Left lung (tissue), 10 donors: ENCODE measurements around the gene SF3A1. TPM values are rescaled to one million over a fixed set of nuclear protein-coding genes. Genes with fewer than 3 reads are reported as not detected.
A peak's percentile ranks its signal among the peaks of the same experiment; 100 is the strongest.

Experiments used
- ATAC-seq: fragments of 200-7000 bp; cut with Tn5 transposase; one replicate; pipeline ENCODE4 v1.9.1; 2020; ENCODE audit warnings: moderate library complexity
- DNase-seq, 4 donors: peaks; one replicate each; pipeline ENCODE4 v3.0.0-alpha.2; 2013 to 2020
- H3K27ac ChIP-seq, 2 donors: fragments of 200-600 bp; sonication (generic) in 1 of 2; one replicate each; pipeline versions ENCODE4 v1.5.0 to v1.8.0; 2020 to 2021
- H3K27me3 ChIP-seq, 2 donors: fragments of 200-600 bp; sonication (generic) in 1 of 2; one replicate each; pipeline versions ENCODE4 v1.5.0 to v1.8.0; 2020 to 2021
- H3K36me3 ChIP-seq, 2 donors: fragments of 200-600 bp; sonication (generic) in 1 of 2; one replicate each; pipeline versions ENCODE4 v1.5.0 to v1.8.0; 2020 to 2021
- H3K4me1 ChIP-seq, 2 donors: fragments of 200-600 bp; one replicate each; pipeline ENCODE4 v1.8.0; 2021
- H3K4me3 ChIP-seq, 2 donors: fragments of 200-600 bp; sonication (generic) in 1 of 2; one replicate each; pipeline versions ENCODE4 v1.5.0 to v1.8.0; 2020 to 2021; ENCODE audit warnings: mild to moderate bottlenecking in 1 of 2
- H3K9me3 ChIP-seq, 2 donors: fragments of 200-600 bp; sonication (generic) in 1 of 2; one replicate each; pipeline versions ENCODE4 v1.5.0 to v1.8.0; 2020 to 2021
- intact Hi-C, 2 donors: fragments of 100-400 bp; cut with DNase I; formaldehyde crosslinking; loops; one replicate each; pipeline versions ENCODE4 v1.11.2 to v1.14.2; 2022
- polyA plus RNA-seq, 6 donors: library from polyadenylated mRNA; unstranded; fragments of 120-200 nt; gene quantifications; one replicate each; pipeline ENCODE4 v1.2.1, GENCODE V29; 2013; ENCODE audit not compliant: insufficient read length in 6 of 6
- total RNA-seq, 2 donors: library from RNA; stranded (reverse); fragmentation: NEBNext Ultra II Directional; extraction: Animal tissue kit (Norgen Biotek cat#: 25700); gene quantifications; one replicate each; pipeline ENCODE4 v1.2.1, GENCODE V29; 2021
- TF ChIP-seq, protein P1 (sequence below), 2 donors: fragments of 200-600 bp; sonication (generic) in 1 of 2; IDR thresholded peaks; one replicate each; pipeline versions ENCODE4 v1.5.0 to v1.8.0; 2021; ENCODE audit warnings: antibody characterized with exemption in 2 of 2
- donor health status: DM: no; HTN: yes; CAD: no.
- donor health status: DM: no; HTN: no; CAD: no.

The SF3A1 gene
- total and polyA plus RNA-seq, 8 donors: 119 to 154 (median 137) TPM

DNA sequence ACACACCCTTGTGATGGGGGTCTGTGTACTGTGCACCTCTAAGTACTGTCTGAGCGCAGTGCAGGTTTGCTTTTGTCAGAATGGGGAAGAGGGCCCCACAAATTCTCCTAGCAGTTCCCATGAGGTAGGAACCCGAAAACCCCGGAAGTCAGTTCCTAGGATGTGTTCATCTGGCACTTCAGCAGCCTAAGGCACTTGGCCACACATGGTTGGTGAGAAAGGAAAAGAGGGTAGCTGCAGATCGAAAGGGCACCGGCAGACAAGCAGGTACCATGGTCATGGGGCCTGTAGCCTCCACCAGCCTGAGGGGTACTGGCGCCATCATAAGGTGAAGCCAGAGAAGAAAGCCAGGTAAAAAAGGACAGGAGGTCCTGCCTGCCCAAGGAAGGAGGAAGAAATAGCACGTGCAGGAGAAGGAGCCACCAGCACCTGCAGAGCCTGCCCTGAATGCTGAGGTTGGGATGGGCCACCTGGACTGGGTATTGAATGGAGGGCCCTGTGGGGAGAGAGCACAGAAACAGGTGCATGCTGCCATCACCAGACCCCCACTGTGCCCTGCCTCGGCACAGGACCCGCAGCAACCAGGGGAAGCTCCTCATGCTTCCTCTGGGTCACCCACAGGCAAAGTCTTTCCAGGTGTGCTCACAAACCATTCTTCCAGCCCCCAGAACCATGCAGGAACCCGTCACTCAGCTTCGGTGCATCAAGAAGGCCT, 59.3 kb downstream of the SF3A1 start:
- no peak for ATAC-seq
- intact Hi-C loops: no loop called here
- DNase-seq: no peak
- Histone ChIP-seq H3K27me3 (no peaks in the 10 kb centered on the region), H3K9me3 (no peaks in the 10 kb centered on the region), H3K4me3 (no peak overlapping the region), H3K36me3 (peaks cover 0 to 87% of the 10 kb centered on the region in 2 donors), H3K4me1 (peaks cover 29 to 49% of the 10 kb centered on the region in 2 donors), H3K27ac (peak overlapping the region; percentile 26 to 45)
- TF ChIP-seq, protein P1, sequence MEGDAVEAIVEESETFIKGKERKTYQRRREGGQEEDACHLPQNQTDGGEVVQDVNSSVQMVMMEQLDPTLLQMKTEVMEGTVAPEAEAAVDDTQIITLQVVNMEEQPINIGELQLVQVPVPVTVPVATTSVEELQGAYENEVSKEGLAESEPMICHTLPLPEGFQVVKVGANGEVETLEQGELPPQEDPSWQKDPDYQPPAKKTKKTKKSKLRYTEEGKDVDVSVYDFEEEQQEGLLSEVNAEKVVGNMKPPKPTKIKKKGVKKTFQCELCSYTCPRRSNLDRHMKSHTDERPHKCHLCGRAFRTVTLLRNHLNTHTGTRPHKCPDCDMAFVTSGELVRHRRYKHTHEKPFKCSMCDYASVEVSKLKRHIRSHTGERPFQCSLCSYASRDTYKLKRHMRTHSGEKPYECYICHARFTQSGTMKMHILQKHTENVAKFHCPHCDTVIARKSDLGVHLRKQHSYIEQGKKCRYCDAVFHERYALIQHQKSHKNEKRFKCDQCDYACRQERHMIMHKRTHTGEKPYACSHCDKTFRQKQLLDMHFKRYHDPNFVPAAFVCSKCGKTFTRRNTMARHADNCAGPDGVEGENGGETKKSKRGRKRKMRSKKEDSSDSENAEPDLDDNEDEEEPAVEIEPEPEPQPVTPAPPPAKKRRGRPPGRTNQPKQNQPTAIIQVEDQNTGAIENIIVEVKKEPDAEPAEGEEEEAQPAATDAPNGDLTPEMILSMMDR (IDR thresholded peaks at IDR 0.05): no peak

DNA sequence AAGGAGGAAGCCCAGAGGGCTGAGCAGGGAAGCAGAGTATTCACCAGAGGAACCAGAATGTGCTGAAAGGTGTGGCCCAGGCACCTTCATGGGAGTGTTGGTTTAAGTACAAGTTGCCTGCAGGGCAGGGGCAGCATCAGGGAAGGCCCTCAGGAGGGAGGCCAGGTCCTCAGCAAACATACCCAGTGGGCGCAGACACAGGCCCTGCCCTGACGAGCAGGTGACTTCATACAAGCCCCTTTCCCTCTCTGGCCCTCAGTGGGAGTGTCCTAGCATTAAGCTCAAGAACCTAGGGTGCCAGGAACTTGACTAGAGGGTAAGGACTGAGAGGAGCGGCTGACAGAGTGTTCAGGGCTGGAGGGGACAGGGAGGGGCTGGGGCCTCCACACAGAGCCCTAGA, 59.9 kb downstream of the SF3A1 start:
- Histone ChIP-seq H3K27ac (peak overlapping the region; percentile 26 to 45), H3K36me3 (peaks cover 0 to 93% of the 10 kb centered on the region in 2 donors), H3K27me3 (no peaks in the 10 kb centered on the region), H3K9me3 (no peaks in the 10 kb centered on the region), H3K4me3 (no peak overlapping the region), H3K4me1 (peaks cover 23 to 49% of the 10 kb centered on the region in 2 donors)
- TF ChIP-seq, protein P1 (IDR thresholded peaks at IDR 0.05): no peak
- ATAC-seq (peak; percentile 36), DNase-seq (no peak)
- intact Hi-C loops: no loop called here

DNA sequence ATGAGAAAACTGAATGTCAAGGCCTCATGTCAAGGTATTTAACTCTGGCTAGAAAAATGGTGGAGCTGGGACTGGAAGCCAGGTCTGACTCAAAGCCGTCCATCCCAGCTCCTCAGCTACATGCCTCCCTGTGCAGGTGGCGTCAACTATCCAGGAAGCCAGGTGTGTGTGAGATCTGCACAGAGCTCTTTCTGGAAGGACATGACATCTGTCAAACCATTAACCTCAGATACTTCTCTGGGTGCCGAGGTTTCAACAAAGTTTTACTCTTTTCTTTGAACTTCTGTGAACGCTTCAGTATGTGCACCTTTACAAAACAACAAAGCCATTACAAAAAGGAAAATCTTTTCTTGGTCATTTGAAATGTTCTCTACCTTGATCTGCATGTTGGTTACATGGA, 60.4 kb downstream of the SF3A1 start:
- intact Hi-C loops: no loop called here
- no peaks in the 10 kb centered on the region for H3K27me3 ChIP-seq
- no peak overlapping the region for H3K4me3 ChIP-seq
- no peaks in the 10 kb centered on the region for H3K9me3 ChIP-seq
- TF ChIP-seq, protein P1 (IDR thresholded peaks at IDR 0.05): no peak
- no peak for ATAC-seq
- no peak for DNase-seq
- peak overlapping the region in 1 of 2 donors; percentile 45 for H3K27ac ChIP-seq
- H3K4me1 ChIP-seq: peaks cover 20 to 49% of the 10 kb centered on the region in 2 donors
- peaks cover 0 to 97% of the 10 kb centered on the region in 2 donors for H3K36me3 ChIP-seq

DNA sequence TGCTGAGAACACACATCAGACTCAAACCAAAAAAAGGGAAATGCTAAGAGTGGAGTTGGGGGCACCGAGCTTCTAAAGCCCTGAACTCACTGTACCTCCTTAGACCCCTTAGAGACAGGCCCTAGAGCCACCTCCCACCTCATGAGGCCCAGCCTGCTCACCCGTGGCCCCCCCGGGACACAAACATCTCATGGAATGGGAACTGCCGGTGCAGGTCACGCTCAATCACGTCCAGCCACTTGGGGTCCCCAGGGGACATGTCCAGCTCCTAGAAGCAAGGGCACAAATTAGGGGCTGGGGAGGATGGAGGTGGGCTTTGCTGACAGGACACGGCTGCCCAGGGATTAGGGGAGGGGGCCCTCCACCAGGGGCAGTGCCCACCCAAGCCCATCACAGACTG, 61.1 kb downstream of the SF3A1 start:
- Histone ChIP-seq H3K4me3 (no peak overlapping the region), H3K27ac (peak overlapping the region in 1 of 2 donors; percentile 39), H3K36me3 (peaks cover 0 to 92% of the 10 kb centered on the region in 2 donors), H3K9me3 (no peaks in the 10 kb centered on the region), H3K27me3 (no peaks in the 10 kb centered on the region), H3K4me1 (peaks cover 24 to 49% of the 10 kb centered on the region in 2 donors)
- ATAC-seq (no peak), DNase-seq (no peak)
- intact Hi-C loops: no loop called here
- TF ChIP-seq, protein P1 (IDR thresholded peaks at IDR 0.05): no peak

DNA sequence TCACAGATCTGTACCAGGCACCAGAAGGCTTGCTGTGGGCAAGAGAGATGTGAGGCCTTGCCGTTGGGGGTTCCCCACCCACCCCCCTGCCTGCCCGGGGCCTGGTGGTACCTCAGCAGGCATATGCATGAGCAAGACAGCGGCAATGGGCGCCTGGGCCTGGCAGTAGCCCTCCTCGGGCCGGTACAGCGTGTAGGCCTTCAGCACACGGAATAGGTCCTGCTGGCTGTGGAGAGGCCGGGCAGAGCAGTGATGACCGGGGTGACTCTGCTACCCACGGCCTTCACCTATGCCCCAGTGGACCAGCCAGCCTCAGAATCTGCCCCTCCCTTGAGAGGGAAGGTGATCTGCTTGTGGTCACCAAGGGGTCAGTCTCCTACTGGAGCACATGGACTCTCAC, 61.9 kb downstream of the SF3A1 start:
- Histone ChIP-seq H3K4me1 (peaks cover 32 to 49% of the 10 kb centered on the region in 2 donors), H3K9me3 (no peaks in the 10 kb centered on the region), H3K27ac (peak overlapping the region in 1 of 2 donors; percentile 39), H3K36me3 (peaks cover 0 to 85% of the 10 kb centered on the region in 2 donors), H3K4me3 (no peak overlapping the region), H3K27me3 (no peaks in the 10 kb centered on the region)
- no peak for ATAC-seq
- intact Hi-C loops: no loop called here
- no peak for DNase-seq
- TF ChIP-seq, protein P1 (IDR thresholded peaks at IDR 0.05): no peak
